Astrocyte of the cerebellum (primary cell): ENCODE measurements around the gene FBXO48.

Source experiments
- DNase-seq: peaks from one replicate; pipeline ENCODE4 v3.0.0-alpha.2; 2011; ENCODE audit warnings: low read depth
- H3K4me3 ChIP-seq: 2 replicates; pipeline ENCODE4 v1.5.1; 2011; ENCODE audit warnings: mild to moderate bottlenecking, low read depth, low read length, moderate library complexity
- in situ Hi-C: cut with HindIII; loops from 2 replicates; pipeline ENCODE4 v1.10.0; 2017; ENCODE audit warnings: low sequenced_read_pairs
- TF ChIP-seq, protein P1 (sequence below): IDR thresholded peaks from 2 replicates; pipeline ENCODE4 v1.5.1; 2012; ENCODE audit warnings: low read length, low read depth, moderate library complexity, mild to moderate bottlenecking; ENCODE audit errors: missing control alignments

FBXO48 gene

DNA sequence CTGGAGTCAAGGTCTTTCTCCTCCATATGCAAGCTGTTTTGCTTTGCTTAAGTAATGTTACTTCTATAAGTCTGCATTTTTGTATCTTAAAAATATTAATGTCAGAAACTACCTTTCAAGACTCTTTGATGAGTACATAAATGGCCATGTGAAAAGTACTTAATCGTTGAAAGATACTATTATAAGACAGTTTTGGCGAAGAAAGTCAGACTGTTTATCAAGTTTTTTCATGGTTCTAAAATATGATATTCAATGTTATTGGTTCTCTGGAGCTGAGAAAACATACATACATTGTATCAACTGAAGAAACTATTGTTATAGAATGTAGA lies 25.1 kb downstream of the FBXO48 start:
- in situ Hi-C loops = no loop called here
- H3K4me3 ChIP-seq = no peak overlapping the region
- no peak for DNase-seq
- TF ChIP-seq, protein P1, sequence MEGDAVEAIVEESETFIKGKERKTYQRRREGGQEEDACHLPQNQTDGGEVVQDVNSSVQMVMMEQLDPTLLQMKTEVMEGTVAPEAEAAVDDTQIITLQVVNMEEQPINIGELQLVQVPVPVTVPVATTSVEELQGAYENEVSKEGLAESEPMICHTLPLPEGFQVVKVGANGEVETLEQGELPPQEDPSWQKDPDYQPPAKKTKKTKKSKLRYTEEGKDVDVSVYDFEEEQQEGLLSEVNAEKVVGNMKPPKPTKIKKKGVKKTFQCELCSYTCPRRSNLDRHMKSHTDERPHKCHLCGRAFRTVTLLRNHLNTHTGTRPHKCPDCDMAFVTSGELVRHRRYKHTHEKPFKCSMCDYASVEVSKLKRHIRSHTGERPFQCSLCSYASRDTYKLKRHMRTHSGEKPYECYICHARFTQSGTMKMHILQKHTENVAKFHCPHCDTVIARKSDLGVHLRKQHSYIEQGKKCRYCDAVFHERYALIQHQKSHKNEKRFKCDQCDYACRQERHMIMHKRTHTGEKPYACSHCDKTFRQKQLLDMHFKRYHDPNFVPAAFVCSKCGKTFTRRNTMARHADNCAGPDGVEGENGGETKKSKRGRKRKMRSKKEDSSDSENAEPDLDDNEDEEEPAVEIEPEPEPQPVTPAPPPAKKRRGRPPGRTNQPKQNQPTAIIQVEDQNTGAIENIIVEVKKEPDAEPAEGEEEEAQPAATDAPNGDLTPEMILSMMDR = no peak

DNA sequence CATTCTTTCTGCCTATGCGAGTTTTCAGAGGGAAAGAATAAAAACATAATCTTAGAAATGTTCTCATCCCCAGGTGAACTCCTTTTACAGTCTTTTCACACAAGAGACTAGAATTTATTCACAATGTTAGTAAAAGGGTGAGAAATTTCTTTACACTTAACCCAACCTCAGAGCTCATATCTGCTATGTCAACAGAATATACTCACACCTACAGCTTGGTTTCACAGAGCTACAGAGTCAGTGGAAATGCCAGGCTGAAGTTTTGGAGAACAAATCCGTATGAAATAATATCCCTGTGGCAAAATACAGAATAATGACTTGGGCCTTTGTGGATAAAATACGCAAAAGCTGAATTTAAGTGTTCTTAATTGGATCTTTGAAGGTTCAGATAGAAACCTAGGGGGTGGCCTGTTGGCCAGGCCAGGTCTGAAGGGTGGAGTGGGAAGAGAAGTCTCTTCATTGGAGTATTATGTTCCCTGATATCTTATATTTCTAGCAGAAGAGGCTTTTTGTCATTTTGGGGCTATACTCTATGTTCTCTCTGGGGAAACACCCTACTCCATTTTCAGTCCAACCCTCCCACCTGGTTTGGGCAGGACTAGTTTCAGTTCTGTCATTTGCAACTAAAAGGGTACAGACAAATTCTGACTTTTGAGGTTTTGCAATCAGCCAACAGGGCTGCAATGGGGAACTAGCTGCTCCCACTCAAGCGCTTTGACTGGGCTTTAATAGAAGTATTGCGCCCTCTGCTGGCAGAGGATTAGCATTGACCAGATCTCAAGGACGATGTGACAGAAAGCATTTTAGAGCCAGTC lies 25.7 kb downstream of the FBXO48 start:
- TF ChIP-seq, protein P1 = peak; percentile 88
- peak; percentile 70 for DNase-seq
- no peak overlapping the region for H3K4me3 ChIP-seq
- in situ Hi-C loops = no loop called here

DNA sequence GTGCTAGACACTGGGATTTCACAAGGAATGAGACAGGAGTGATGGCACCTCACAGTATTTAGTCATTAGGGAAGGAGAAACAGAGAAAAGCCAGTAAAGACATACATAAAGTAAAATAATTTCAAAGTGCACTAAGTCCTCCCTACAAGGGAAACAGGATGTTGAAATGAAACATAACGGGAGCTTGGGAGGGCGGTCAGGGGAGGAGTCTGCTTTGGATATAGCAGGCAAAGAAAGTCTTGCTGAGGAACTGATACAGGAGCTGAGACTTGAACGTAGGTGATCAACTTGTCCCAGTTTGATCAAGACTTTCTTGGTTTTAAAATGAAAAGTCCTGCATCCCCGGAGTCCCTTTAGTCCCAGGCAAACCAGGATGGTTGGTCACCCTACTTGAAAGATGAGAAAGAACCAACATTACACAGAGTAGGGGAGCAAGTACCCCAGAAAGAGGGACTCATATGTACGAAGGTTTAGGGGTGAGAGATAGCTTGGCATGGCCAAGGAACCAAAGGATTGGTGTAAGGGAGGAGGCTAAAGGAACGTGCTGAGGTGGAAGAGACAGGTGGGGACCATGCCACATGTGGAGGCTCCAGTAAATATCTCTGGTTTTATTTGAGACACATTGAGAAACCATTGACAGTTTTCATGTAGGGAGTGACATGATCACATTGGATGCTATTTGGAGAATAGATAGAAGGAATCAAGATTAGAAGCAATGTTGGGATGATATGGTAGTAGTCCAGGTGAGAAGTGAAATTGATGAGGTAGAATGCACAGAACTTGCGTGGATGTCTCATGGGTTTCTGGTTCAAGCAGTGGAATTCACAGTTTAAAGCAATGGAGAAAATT lies 28.4 kb downstream of the FBXO48 start:
- DNase-seq = no peak

DNA sequence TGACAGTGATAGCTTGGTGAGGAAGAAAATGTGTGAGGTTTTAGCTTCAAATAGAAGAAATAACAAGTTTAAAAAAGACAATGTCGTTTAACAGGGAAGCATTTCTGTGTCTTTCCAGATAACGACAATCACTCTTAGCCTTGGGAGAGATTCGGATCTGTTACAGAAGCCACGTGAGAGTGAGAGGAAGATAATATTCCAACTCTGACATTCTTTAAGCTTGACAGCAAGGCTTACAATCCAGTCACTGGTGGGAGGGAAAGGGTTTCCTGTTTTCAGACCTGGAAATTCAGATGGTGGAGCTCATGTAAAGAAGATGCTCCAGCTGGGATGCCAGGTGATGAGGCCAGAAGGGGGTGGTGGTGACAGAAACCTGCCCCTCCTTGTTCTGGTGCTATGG lies 30.8 kb downstream of the FBXO48 start:
- TF ChIP-seq, protein P1 = no peak
- in situ Hi-C loops = no loop called here
- no peak for DNase-seq
- no peak overlapping the region for H3K4me3 ChIP-seq

More for the DNA sequence above, 28.4 kb downstream of the FBXO48 start:
- in situ Hi-C loops = no loop called here
- no peak overlapping the region for H3K4me3 ChIP-seq
- TF ChIP-seq, protein P1 = no peak

DNA sequence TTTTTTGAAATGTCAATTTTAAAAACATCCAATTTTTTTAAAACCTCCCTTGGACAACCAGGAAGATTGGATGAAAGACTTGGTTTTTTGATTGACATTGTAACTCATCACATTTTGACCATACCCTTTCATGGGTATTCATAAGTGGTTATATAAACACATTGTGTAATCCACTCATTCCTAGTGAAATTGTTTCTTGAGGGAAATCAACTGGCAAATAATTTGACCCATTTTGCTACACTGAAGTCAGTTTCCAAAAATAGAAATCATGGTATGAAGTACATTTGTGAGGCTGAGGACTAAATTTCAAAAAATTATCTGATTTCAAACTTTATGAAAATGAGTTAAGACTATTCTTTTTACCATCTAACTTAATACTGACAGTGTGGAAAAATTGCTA lies 31.5 kb downstream of the FBXO48 start:
- in situ Hi-C loops = no loop called here
- TF ChIP-seq, protein P1 = no peak
- H3K4me3 ChIP-seq = no peak overlapping the region
- no peak for DNase-seq

DNA sequence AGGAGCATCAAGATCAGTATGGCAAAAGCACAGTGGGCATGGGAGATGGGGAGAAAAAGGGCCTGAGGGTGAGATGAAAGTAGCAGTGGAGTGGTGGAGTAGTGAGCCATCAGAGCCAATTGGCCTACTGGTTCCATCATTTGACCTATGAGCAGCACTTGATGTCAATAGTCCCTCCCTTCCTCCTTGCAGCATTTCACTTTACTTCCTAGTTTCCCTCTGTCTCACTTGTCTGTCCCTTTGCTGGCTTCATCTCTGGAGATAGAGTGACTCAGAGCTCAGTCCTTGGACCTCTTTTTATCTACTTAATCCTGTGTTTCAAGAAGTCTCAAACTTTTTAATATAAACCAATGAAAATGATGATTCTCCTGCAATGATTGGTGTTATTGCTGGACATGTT lies 32.1 kb downstream of the FBXO48 start:
- DNase-seq = no peak
- TF ChIP-seq, protein P1 = no peak
- H3K4me3 ChIP-seq = no peak overlapping the region
- in situ Hi-C loops = no loop called here
